Common myeloid progenitor, CD34-positive (primary cell): ENCODE results near the gene C1orf52.
A peak's percentile ranks its signal among the peaks of the same experiment; 100 is the strongest.

Experiments
- CTCF ChIA-PET: fragments of 350-600 bp; sonication (Branson Sonifier 250); formaldehyde crosslinking; loops from one replicate; lab custom pipeline; 2021; ENCODE audit warnings: antibody characterized with exemption; lab: Charles Lee
- POLR2A ChIA-PET: fragments of 350-600 bp; sonication (Branson Sonifier 250); formaldehyde crosslinking; loops from one replicate; lab custom pipeline; 2021; ENCODE audit warnings: antibody characterized with exemption; lab: Charles Lee
- DNase-seq, 3 donors: peaks; one replicate each; pipeline versions ENCODE4 v3.0.0 to v3.0.0-alpha.2; 2013
- H3K27ac ChIP-seq, 2 experiments: 1 replicate in 1 of 2; 2 replicates in 1 of 2; pipeline ENCODE4 v1.7.0; 2013; ENCODE audit warnings: inconsistent platforms in 2 of 2, low read length in 2 of 2, mild to moderate bottlenecking in 2 of 2, low read depth in 1 of 2, moderate library complexity in 1 of 2; ENCODE audit not compliant: severe bottlenecking in 2 of 2, insufficient read depth in 1 of 2, poor library complexity in 1 of 2
- H3K27me3 ChIP-seq, 5 experiments: replicated peaks in 2 of 5; 1 replicate in 3 of 5; 2 replicates in 2 of 5; pipeline versions ENCODE4 v1.6.1 to v1.7.0; 2013; ENCODE audit warnings: low read length in 4 of 5, mild to moderate bottlenecking in 2 of 5, moderate library complexity in 2 of 5, inconsistent platforms in 1 of 5; ENCODE audit not compliant: insufficient read depth in 5 of 5, control insufficient read depth in 4 of 5
- H3K36me3 ChIP-seq, 4 experiments: 1 replicate in 2 of 4; 2 replicates in 2 of 4; pipeline versions ENCODE4 v1.6.1 to v1.7.0; 2013; ENCODE audit warnings: low read length in 3 of 4, control low read depth in 1 of 4, mild to moderate bottlenecking in 1 of 4; ENCODE audit not compliant: control insufficient read depth in 4 of 4, insufficient read depth in 4 of 4
- H3K4me1 ChIP-seq, 4 experiments: 1 replicate in 3 of 4; 2 replicates in 1 of 4; pipeline versions ENCODE4 v1.6.1 to v1.7.1; 2013; ENCODE audit warnings: low read length in 3 of 4, mild to moderate bottlenecking in 3 of 4, control low read depth in 1 of 4, inconsistent platforms in 1 of 4, moderate library complexity in 1 of 4; ENCODE audit not compliant: control insufficient read depth in 4 of 4, insufficient read depth in 4 of 4; ENCODE audit errors: control extremely low read depth in 1 of 4
- H3K4me3 ChIP-seq, 7 experiments: 1 replicate in 4 of 7; 2 replicates in 3 of 7; pipeline versions ENCODE4 v1.5.1 to v1.7.0; 2013; ENCODE audit warnings: mild to moderate bottlenecking in 7 of 7, low read length in 6 of 7, moderate library complexity in 6 of 7, inconsistent platforms in 2 of 7, low read depth in 2 of 7, control low read depth in 1 of 7; ENCODE audit not compliant: insufficient read depth in 4 of 7, control insufficient read depth in 1 of 7; ENCODE audit errors: extremely low read depth in 1 of 7
- H3K9me3 ChIP-seq, 5 experiments: 1 replicate in 4 of 5; 2 replicates in 1 of 5; pipeline versions ENCODE4 v1.6.1 to v1.7.1; 2013; ENCODE audit warnings: low read length in 4 of 5, mild to moderate bottlenecking in 2 of 5, inconsistent platforms in 1 of 5, low read depth in 1 of 5, moderate library complexity in 1 of 5; ENCODE audit not compliant: control insufficient read depth in 4 of 5, insufficient read depth in 2 of 5; ENCODE audit errors: control extremely low read depth in 1 of 5
- WGBS: methylation state at CpG from one replicate; pipeline ENCODE4 v1.1.5; 2013; ENCODE audit not compliant: insufficient coverage; 5-methylcytosine and 5-hydroxymethylcytosine counted together

C1orf52 gene

DNA sequence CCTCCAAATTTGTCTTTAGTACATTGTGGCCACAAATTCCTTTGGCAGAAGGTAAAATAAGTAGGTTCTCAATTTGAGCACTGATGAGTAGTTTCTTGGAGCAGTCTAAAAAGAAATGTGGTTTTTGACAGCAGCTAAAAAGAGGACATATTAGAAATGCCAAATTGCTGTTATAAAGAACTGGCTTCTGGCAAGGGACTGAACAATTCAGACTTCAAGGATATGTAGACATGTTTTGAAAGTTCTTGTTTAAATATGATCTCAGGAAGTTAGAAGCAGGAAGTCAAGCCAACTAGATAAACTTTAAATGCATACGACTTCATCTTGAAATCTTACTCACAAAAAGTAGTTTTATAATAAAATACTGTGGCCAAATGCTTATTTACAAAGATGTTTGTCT is 18.8 kb downstream of the C1orf52 start:
- CTCF ChIA-PET: interaction anchor here (0.9 to 2.6 kb wide), 8 partner anchors 10 to 132 kb away, joined by 3 to 10 read pairs (median 3); partner anchors contain the start of gene C1orf52
- Histone ChIP-seq H3K4me1 (peaks cover 0 to 22% (median 8%) of the 10 kb centered on the region in 4 experiments), H3K4me3 (no peak overlapping the region), H3K36me3 (no peaks in the 10 kb centered on the region), H3K9me3 (no peaks in the 10 kb centered on the region), H3K27ac (no peak overlapping the region), H3K27me3 (no peaks in the 10 kb centered on the region)
- no CpG with 5 or more reads among the region's 1 CpG for WGBS
- POLR2A ChIA-PET: no interaction called here
- DNase-seq: peak in 1 of 3 donors; percentile 24

DNA sequence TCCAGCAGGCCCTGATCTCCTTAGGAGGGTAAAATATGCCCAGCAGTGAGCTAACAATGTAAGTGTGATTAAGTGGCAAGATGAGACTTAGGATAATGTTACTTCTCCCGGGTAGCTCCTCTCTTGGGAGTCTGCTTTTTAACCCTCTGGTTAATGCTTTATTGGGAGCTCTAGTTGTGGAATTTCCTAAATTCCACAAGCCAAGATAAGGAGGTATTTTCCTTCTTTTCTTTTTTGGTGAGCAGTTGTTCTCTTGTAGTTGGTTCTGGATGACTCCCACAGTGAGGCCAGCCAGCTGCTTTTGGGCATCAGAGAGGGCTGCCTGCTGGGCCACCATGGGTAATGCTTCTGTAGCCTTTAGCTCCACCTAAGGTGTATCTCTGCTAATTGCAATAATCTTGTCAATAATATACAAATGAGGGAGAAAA is 19.3 kb downstream of the C1orf52 start:
- ChIA-PET POLR2A (no interaction called here), CTCF (interaction anchor here (0.9 to 2.6 kb wide), 8 partner anchors 10 to 131 kb away, joined by 3 to 10 read pairs (median 3); partner anchors contain the start of gene C1orf52)

DNA sequence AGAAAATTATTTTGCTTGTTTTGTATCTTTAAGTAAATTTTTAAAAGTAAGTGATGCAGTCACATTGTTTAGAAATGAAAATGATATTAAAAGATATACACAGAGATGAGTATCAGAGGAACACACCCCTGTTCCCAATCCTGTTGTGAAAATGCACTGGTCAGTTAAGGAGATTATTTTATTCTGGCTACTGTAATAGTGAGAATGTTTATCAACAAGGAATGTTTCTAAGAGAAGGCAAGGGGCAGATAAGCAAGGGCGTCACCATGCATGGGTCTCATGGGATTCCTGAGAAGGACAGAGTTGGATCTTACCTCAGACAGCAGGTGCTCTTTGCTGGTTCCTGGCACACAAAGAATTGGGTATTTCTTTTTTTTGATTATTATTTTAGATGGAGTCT is 21.8 kb downstream of the C1orf52 start:
- no peak overlapping the region for H3K27ac ChIP-seq
- no peaks in the 10 kb centered on the region for H3K36me3 ChIP-seq
- H3K4me1 ChIP-seq: peaks cover 0 to 8% (median 3%) of the 10 kb centered on the region in 4 experiments
- no peaks in the 10 kb centered on the region for H3K9me3 ChIP-seq
- ChIA-PET CTCF (no interaction called here), POLR2A (no interaction called here)
- DNase-seq: no peak
- no peak overlapping the region for H3K4me3 ChIP-seq
- WGBS: 100% methylated on average over 1 of the region's 1 CpG
- H3K27me3 ChIP-seq: no peaks in the 10 kb centered on the region

More for the DNA sequence above, 19.3 kb downstream of the C1orf52 start:
- DNase-seq: no peak
- H3K36me3 ChIP-seq: no peaks in the 10 kb centered on the region
- H3K4me1 ChIP-seq: peaks cover 0 to 17% (median 8%) of the 10 kb centered on the region in 4 experiments
- no peak overlapping the region for H3K4me3 ChIP-seq
- H3K9me3 ChIP-seq: no peaks in the 10 kb centered on the region
- 100% methylated on average over 1 of the region's 1 CpG for WGBS
- no peak overlapping the region for H3K27ac ChIP-seq
- H3K27me3 ChIP-seq: no peaks in the 10 kb centered on the region

DNA sequence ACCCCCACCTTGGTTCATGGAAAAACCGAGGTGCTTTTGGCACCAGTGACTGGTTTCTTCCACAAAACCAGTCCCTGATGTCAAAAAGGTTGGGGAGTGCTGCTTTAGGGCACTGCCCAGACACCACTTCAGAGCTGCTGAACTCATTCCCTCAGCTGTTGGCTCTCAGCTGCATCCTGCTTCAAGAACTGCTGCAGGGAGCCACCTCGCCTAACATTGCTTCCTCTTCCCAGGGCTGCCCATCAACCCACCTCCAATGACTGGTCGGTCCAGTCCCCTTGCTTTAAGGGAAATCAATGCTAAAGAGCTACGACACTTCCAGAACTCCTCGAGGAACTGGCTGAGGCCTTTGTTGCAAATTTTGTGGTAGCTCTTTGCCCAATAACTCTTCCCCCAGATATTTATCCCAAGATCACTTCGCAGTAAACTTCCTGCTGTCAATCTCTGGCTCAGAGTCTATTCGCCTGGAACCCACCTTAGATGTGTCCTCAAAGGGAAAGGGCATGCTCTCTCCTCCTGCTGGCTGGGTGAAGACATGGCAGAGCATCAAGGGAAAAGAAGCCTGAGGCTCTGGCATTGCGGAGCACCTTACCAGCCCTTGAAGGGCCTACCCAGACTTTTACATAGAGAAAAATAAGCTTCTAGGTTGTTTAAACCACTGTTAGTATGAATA is 29.0 kb downstream of the C1orf52 start:
- no peaks in the 10 kb centered on the region for H3K27me3 ChIP-seq
- CTCF ChIA-PET: interaction anchor here (0.8 to 2.7 kb wide), 11 partner anchors 10 to 286 kb away, joined by 3 to 23 read pairs (median 4); no protein-coding TSS in a partner anchor
- POLR2A ChIA-PET: no interaction called here
- peaks cover 0 to 4% (median 0%) of the 10 kb centered on the region in 4 experiments for H3K4me1 ChIP-seq
- no peaks in the 10 kb centered on the region for H3K36me3 ChIP-seq
- no peak overlapping the region for H3K4me3 ChIP-seq
- H3K9me3 ChIP-seq: no peaks in the 10 kb centered on the region
- H3K27ac ChIP-seq: no peak overlapping the region
- peak; percentile 22 to 37 (median 30) for DNase-seq
- 53% methylated on average over 7 of the region's 8 CpGs for WGBS

DNA sequence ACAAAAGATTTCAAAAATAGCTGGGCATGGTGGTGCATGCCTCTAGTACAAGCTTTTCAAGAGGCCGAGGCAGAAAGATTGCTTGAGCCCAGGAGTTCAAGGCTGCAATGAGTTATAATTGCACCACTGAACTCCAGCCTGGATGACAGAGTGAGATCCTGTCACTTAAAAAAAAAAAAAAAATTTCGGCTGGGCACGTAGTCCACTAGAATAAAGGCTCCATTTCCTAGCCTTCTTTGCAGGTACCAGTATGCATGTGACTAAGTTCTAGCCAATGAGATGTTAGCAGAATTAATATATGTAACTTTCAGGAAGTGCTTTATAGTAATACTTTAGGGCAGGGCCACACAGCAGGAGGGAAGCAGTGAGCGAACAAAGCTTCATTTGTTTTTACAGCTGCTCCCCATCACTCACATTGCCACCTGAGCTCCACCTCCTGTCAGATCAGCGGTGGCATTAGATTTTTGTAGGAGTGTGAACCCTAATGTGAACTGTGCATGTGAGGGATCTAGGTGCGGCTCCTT is 29.8 kb downstream of the C1orf52 start:
- H3K4me3 ChIP-seq: no peak overlapping the region
- ChIA-PET POLR2A (no interaction called here), CTCF (interaction anchor here (0.9 to 2.7 kb wide), 7 partner anchors 12 to 122 kb away, joined by 3 to 23 read pairs (median 4); no protein-coding TSS in a partner anchor)
- no peaks in the 10 kb centered on the region for H3K36me3 ChIP-seq
- peaks cover 0 to 7% (median 0%) of the 10 kb centered on the region in 4 experiments for H3K4me1 ChIP-seq
- H3K9me3 ChIP-seq: no peaks in the 10 kb centered on the region
- no peak for DNase-seq
- 100% methylated on average over 2 of the region's 6 CpGs for WGBS
- H3K27me3 ChIP-seq: no peaks in the 10 kb centered on the region
- no peak overlapping the region for H3K27ac ChIP-seq

DNA sequence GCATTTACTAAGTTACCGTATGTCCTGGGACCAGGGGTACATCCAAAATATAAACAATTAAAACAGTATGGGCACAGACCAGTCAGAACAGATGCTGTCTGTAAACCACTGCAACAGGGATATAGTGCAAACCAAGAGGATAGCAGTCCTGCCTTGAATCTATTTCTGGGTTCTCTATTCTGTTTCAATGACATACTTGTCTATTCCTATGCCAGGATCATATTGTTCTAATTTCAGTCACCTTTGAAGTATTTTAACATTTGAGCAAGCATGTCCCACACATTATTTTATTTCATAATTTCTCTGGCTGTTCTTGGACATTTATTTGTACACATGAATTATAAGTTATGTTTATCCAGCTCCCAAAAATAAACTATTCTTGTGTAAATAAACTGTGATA is 30.5 kb downstream of the C1orf52 start:
- Histone ChIP-seq H3K4me1 (peaks cover 0 to 7% (median 0%) of the 10 kb centered on the region in 4 experiments), H3K27ac (no peak overlapping the region), H3K36me3 (no peaks in the 10 kb centered on the region), H3K4me3 (no peak overlapping the region), H3K27me3 (no peaks in the 10 kb centered on the region), H3K9me3 (no peaks in the 10 kb centered on the region)
- ChIA-PET CTCF (interaction anchor here (0.9 to 1.4 kb wide), 3 partner anchors 11 to 122 kb away, joined by 3 to 4 read pairs (median 3); no protein-coding TSS in a partner anchor), POLR2A (no interaction called here)
- WGBS: 89% methylated on average over 1 of the region's 1 CpG
- no peak for DNase-seq
